GM19099 (cell line): ENCODE measurements around the gene SLIT3.

Experiments used
- POLR2A ChIP-seq: IDR thresholded peaks from 3 replicates; pipeline ENCODE4 v1.6.1; 2011; ENCODE audit warnings: low read depth; ENCODE audit not compliant: insufficient read length; ENCODE audit errors: extremely low read depth

Gene SLIT3

DNA sequence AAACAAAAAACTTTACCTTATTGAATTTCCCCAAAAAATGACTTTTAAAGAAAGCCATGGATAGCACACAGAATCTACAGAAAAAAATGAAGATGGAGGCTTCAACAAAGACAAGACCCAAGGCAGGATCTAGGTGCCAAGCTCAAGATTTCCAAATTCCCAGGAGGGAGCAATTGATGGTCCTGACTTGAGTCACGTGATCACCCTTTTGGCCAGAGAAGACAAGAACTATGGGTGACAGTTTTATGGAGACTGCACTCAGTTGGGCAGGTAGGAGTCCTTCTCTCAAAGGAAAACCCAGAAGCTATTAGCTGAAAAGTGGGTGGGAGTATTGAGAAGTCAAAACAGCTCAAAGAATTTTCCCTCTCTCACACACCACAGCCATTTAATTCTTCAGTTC lies 3.2 kb upstream of the SLIT3 start:
- TF ChIP-seq POLR2A: no peak

DNA sequence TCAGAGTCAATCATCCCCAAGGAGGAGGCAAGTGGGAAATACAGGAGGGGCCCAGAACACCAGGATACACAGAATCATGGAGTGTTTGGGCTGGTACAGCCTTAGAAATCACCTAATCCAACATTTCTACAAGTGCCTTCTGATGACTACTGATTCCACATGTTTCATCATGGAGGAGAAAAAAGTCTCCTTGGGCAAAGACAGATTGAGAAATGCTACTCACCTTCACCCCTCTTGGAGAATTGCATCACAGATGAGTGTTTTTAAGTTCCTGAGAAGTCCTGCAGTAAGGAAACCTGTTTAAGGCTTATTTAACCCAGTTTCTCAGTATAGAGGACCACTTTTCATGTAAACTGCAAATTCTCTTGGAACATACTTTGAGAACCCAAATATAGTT lies 2.2 kb upstream of the SLIT3 start:
- TF ChIP-seq POLR2A: no peak

- no peak for TF ChIP-seq POLR2A
Observed at GRCh38 chr5:169302491-169303118, 1.7 kb upstream of the SLIT3 start.

DNA sequence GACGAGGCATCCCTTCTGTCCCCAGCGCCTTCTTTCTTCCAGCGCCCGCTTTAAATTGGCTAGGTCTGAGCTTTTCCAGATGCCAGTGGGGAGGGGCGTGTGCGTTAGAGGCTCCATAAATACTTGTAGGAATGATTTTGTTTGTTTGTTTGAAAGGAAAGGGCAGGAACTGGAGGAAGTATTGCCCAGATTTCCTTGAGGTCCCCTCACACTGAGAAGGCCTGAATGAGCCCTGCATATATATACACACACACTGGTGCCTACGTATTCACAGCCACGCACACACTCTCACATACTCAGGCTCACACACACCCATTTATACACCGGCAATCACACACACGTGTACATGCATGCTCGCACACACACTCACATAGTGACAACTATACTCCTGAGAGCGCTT lies 1.0 kb upstream of the SLIT3 start:
- TF ChIP-seq POLR2A: no peak

DNA sequence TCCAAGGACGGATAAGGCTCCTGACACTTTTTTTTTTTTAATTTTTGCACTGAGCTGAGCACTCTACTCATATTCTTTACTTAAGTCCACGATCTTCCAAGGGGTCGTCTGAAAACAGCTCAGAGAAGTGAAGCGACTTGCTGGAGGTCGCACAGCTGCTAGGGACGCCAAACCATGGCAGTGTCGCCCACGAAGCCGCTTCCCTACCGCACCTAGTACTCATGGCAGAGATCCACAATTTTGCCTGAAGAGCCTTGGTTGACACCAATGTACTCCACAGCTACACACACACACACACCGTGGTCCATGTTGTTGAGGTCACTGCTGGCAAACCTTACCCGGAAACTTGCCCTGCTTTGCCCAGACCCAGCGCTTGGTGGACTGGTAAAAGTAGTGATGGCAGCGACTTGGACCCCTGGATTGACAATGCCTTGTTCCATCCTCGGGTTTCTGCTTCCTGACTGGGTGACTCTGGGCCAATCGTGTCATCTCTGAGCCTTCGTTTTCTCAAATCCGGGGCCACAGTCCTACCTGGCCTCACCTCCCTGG lies 521 bp upstream of the SLIT3 start:
- TF ChIP-seq POLR2A: no peak

GRCh38 chr5:169299663-169300467 lies 1.1 kb downstream of the SLIT3 start:
- no peak for TF ChIP-seq POLR2A

DNA sequence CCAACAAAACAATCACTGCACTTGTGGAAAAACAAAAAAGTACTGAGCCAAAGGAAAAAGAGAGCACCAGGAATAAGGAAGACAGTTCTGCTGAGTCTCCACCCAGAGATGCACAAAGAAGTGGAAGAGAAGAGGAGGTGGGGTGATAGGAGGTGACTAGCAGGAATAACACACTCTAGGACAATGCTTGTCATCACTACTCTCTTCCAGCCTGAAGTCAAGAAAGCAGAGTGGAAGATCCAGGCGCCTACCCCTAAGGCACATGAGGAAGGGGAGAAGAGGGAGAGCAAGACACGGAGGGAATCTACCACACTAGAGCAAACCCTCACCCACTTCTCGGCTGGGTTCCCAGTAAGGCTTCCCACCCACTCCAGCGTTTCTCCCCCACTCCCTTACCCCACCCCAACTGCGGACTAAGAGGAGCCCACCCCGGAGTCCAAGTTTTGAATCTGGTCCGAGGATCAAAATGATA lies 1.7 kb downstream of the SLIT3 start:
- no peak for TF ChIP-seq POLR2A

DNA sequence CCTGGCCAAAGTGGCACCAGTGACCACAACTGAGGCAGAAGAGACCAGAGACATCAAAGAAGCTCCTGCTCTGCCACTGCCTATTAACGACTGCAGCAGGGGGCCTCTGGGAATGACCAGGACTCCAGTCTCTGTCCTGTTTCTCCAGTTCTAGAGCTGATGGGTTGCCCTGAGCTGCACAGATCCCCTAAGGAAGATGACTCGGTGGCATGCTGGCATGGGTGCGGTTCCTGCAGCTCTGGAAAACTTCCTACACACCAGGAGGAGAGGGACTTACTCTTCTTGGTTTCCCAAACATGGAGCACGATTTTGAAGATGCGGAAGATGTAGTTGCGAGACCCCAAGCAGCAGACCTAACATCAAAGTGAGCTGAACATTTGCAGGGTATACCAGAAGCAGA lies 2.7 kb downstream of the SLIT3 start:
- no peak for TF ChIP-seq POLR2A

- no peak for TF ChIP-seq POLR2A
Observed at GRCh38 chr5:169296419-169297143, 4.4 kb downstream of the SLIT3 start.

- TF ChIP-seq POLR2A: no peak
Observed at GRCh38 chr5:169295306-169295705, 5.6 kb downstream of the SLIT3 start.

DNA sequence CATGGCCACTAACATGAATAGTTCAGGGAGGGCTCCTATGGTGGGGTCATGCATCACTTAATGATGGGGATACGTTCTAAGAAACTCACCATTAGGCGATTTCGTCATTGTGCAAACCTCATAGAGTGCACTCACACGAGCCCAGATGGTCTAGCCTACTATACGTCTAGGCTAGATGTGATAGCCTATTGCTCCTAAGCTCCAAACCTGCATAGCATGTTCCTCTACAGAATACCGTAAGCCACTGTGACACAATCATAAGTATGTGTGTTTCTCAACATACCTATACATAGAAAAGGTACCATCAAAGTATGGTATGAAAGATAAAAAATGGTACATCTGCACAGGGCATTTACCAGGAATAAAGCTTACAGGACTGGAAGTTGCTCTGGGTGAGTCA lies 6.3 kb downstream of the SLIT3 start:
- no peak for TF ChIP-seq POLR2A

GRCh38 chr5:169291877-169292276 lies 9.1 kb downstream of the SLIT3 start:
- TF ChIP-seq POLR2A: no peak

DNA sequence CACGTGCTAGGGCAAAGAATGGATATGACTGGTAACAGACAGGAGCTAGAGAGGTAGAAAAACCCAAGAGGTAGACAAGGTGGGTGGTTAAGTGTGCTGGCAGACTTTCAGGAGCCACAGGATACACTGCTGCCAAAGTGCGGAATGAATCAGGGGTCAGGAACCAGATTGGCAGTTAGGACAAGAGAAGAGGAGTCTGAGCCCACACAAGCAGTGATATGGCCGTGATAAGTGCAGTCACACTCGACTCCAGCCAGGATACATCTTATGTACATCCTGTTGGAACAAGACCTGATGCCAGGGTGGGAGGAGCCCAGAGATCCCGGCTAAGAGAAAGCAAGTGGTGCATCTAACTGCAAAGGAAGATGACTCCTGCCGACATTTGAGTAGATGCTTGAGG lies 10.0 kb downstream of the SLIT3 start:
- TF ChIP-seq POLR2A: no peak

GRCh38 chr5:169289520-169289919 lies 11.4 kb downstream of the SLIT3 start:
- TF ChIP-seq POLR2A: no peak
